Islet of Langerhans (tissue), 1 donor: ENCODE data around the gene ZC3H18.
"Not testable (repeated sequence)": the region's sequence is repeated elsewhere in the genome, so short reads cannot be mapped to it uniquely, and the experiment has no call there.

ENCODE experiments used
- FAIRE-seq: peaks from one replicate; lab custom pipeline; 2011; peaks lifted over from hg19 to GRCh38; lab: Jason Lieb, UNC

The ZC3H18 gene

GRCh38 chr16:88608076-88608475, 37.9 kb downstream of the ZC3H18 start:
- FAIRE-seq, result no peak

GRCh38 chr16:88609426-88609825, 39.2 kb downstream of the ZC3H18 start:
- FAIRE-seq, result not testable (repeated sequence)

GRCh38 chr16:88610080-88610479, 39.9 kb downstream of the ZC3H18 start:
- FAIRE-seq, result no peak

- no peak for FAIRE-seq
Measured at GRCh38 chr16:88610909-88611812, 41.0 kb downstream of the ZC3H18 start.

- FAIRE-seq, result no peak
Measured at GRCh38 chr16:88613293-88613692, 43.1 kb downstream of the ZC3H18 start.

- FAIRE-seq, result no peak
Measured at GRCh38 chr16:88613911-88614817, 44.0 kb downstream of the ZC3H18 start.

- no peak for FAIRE-seq
Measured at GRCh38 chr16:88614818-88615580, 44.8 kb downstream of the ZC3H18 start.

GRCh38 chr16:88616320-88616719, 46.1 kb downstream of the ZC3H18 start:
- no peak for FAIRE-seq

GRCh38 chr16:88616736-88617135, 46.5 kb downstream of the ZC3H18 start:
- no peak for FAIRE-seq

- no peak for FAIRE-seq
Measured at GRCh38 chr16:88617268-88618031, 47.2 kb downstream of the ZC3H18 start.

GRCh38 chr16:88618182-88618955, 48.2 kb downstream of the ZC3H18 start:
- no peak for FAIRE-seq

- no peak for FAIRE-seq
Measured at GRCh38 chr16:88618956-88619667, 48.9 kb downstream of the ZC3H18 start.

- FAIRE-seq, result no peak
Measured at GRCh38 chr16:88619859-88620815, 49.9 kb downstream of the ZC3H18 start.

GRCh38 chr16:88622125-88622524, 51.9 kb downstream of the ZC3H18 start:
- FAIRE-seq, result no peak

- FAIRE-seq, result no peak
Measured at GRCh38 chr16:88622866-88623265, 52.7 kb downstream of the ZC3H18 start.

GRCh38 chr16:88623858-88624257, 53.7 kb downstream of the ZC3H18 start:
- no peak for FAIRE-seq

GRCh38 chr16:88624481-88624880, 54.3 kb downstream of the ZC3H18 start:
- FAIRE-seq, result no peak

GRCh38 chr16:88624977-88625576, 54.9 kb downstream of the ZC3H18 start:
- FAIRE-seq, result no peak
